HEK293 (cell line): ENCODE data around the gene TAOK3.

Experiments
- BCL11B ChIP-seq: fragments of 450-650 bp; formaldehyde crosslinking; IDR thresholded peaks from 2 replicates; pipeline ENCODE4 v1.5.1; 2016; ENCODE audit warnings: low read depth, missing biosample characterization, missing genetic modification characterization
- GLI4 ChIP-seq: fragments of 450-650 bp; formaldehyde crosslinking; IDR thresholded peaks from 2 replicates; pipeline ENCODE4 v1.5.1; 2016; ENCODE audit warnings: missing biosample characterization, missing genetic modification characterization
- HOXC10 ChIP-seq: sonication (generic); formaldehyde crosslinking; IDR thresholded peaks from 2 replicates; pipeline ENCODE4 v1.8.1; 2023; ENCODE audit warnings: mild to moderate bottlenecking, missing genetic modification reagents
- HOXD13 ChIP-seq: sonication (generic); formaldehyde crosslinking; IDR thresholded peaks from 2 replicates; pipeline ENCODE4 v1.8.0; 2022; ENCODE audit warnings: missing genetic modification reagents, borderline replicate concordance
- OSR2 ChIP-seq: fragments of 450-650 bp; formaldehyde crosslinking; IDR thresholded peaks from 2 replicates; pipeline ENCODE4 v1.5.1; 2016; ENCODE audit warnings: missing biosample characterization, missing genetic modification characterization
- YY2 ChIP-seq: fragments of 450-650 bp; formaldehyde crosslinking; IDR thresholded peaks from 2 replicates; pipeline ENCODE4 v1.5.1; 2016; ENCODE audit warnings: missing biosample characterization, missing genetic modification characterization
- ZBTB48 ChIP-seq: fragments of 450-650 bp; formaldehyde crosslinking; IDR thresholded peaks from 2 replicates; pipeline ENCODE4 v1.5.1; 2016; ENCODE audit warnings: missing biosample characterization, missing genetic modification characterization
- ZFP3 ChIP-seq: fragments of 450-650 bp; formaldehyde crosslinking; IDR thresholded peaks from 2 replicates; pipeline ENCODE4 v1.5.1; 2016; ENCODE audit warnings: low read depth, missing biosample characterization, missing genetic modification characterization
- ZNF114 ChIP-seq: fragments of 450-650 bp; formaldehyde crosslinking; IDR thresholded peaks from 2 replicates; pipeline ENCODE4 v1.5.0; 2017; ENCODE audit warnings: missing biosample characterization, missing genetic modification characterization
- ZNF132 ChIP-seq: fragments of 450-650 bp; formaldehyde crosslinking; IDR thresholded peaks from 2 replicates; pipeline ENCODE4 v1.5.1; 2017; ENCODE audit warnings: missing biosample characterization, missing genetic modification characterization, borderline replicate concordance
- ZNF138 ChIP-seq: fragments of 450-650 bp; formaldehyde crosslinking; IDR thresholded peaks from 2 replicates; pipeline ENCODE4 v1.5.1; 2016; ENCODE audit warnings: missing biosample characterization, missing genetic modification characterization, borderline replicate concordance
- ZNF292 ChIP-seq: fragments of 450-650 bp; formaldehyde crosslinking; IDR thresholded peaks from 2 replicates; pipeline ENCODE4 v1.5.1; 2016; ENCODE audit warnings: low read depth, missing biosample characterization, missing genetic modification characterization, borderline replicate concordance
- ZNF311 ChIP-seq: fragments of 450-650 bp; formaldehyde crosslinking; IDR thresholded peaks from 2 replicates; pipeline ENCODE4 v1.5.1; 2017; ENCODE audit warnings: missing biosample characterization, missing genetic modification characterization, borderline replicate concordance
- ZNF354C ChIP-seq: fragments of 450-650 bp; formaldehyde crosslinking; IDR thresholded peaks from 2 replicates; pipeline ENCODE4 v1.5.1; 2016; ENCODE audit warnings: missing biosample characterization, missing genetic modification characterization, low read depth, borderline replicate concordance
- ZNF391 ChIP-seq: fragments of 450-650 bp; formaldehyde crosslinking; IDR thresholded peaks from 2 replicates; pipeline ENCODE4 v1.5.1; 2016; ENCODE audit warnings: low read depth, missing biosample characterization, missing genetic modification characterization, borderline replicate concordance
- ZNF501 ChIP-seq: fragments of 450-650 bp; formaldehyde crosslinking; IDR thresholded peaks from 2 replicates; pipeline ENCODE4 v1.5.1; 2016; ENCODE audit warnings: missing biosample characterization, missing genetic modification characterization
- ZNF514 ChIP-seq: fragments of 450-650 bp; formaldehyde crosslinking; IDR thresholded peaks from 2 replicates; pipeline ENCODE4 v1.5.1; 2016; ENCODE audit warnings: missing biosample characterization, missing genetic modification characterization
- ZNF548 ChIP-seq: fragments of 450-650 bp; formaldehyde crosslinking; IDR thresholded peaks from 2 replicates; pipeline ENCODE4 v1.5.1; 2016; ENCODE audit warnings: missing biosample characterization, missing genetic modification characterization
- ZNF624 ChIP-seq: fragments of 450-650 bp; formaldehyde crosslinking; IDR thresholded peaks from 2 replicates; pipeline ENCODE4 v1.5.1; 2017; ENCODE audit warnings: missing biosample characterization, missing genetic modification characterization
- ZNF654 ChIP-seq: fragments of 450-650 bp; formaldehyde crosslinking; IDR thresholded peaks from 2 replicates; pipeline ENCODE4 v1.5.1; 2016; ENCODE audit warnings: low read depth, missing biosample characterization, missing genetic modification characterization
- ZNF677 ChIP-seq: fragments of 450-650 bp; IDR thresholded peaks from 2 replicates; pipeline ENCODE4 v1.5.0; 2018; ENCODE audit warnings: missing biosample characterization, mild to moderate bottlenecking, missing genetic modification characterization, moderate library complexity
- ZNF791 ChIP-seq: fragments of 450-650 bp; formaldehyde crosslinking; IDR thresholded peaks from 2 replicates; pipeline ENCODE4 v1.5.1; 2016; ENCODE audit warnings: missing biosample characterization, missing genetic modification characterization
- TF ChIP-seq, protein P1 (sequence below): fragments of 450-650 bp; formaldehyde crosslinking; IDR thresholded peaks from 2 replicates; pipeline ENCODE4; 2016; ENCODE audit warnings: missing biosample characterization, missing genetic modification characterization
- TF ChIP-seq, protein P2 (sequence below): fragments of 450-650 bp; formaldehyde crosslinking; IDR thresholded peaks from 2 replicates; pipeline ENCODE4 v1.5.1; 2016; ENCODE audit warnings: missing biosample characterization, missing genetic modification characterization, borderline replicate concordance
- TF ChIP-seq, protein P3 (sequence below): fragments of 450-650 bp; IDR thresholded peaks from 2 replicates; pipeline ENCODE4 v1.5.1; 2018; ENCODE audit warnings: missing biosample characterization, mild to moderate bottlenecking, missing genetic modification characterization
- TF ChIP-seq, protein P4 (sequence below): fragments of 450-650 bp; formaldehyde crosslinking; IDR thresholded peaks from 2 replicates; pipeline ENCODE4 v1.5.1; 2016; ENCODE audit warnings: missing biosample characterization, missing genetic modification characterization
- TF ChIP-seq, protein P5 (sequence below): fragments of 450-650 bp; formaldehyde crosslinking; IDR thresholded peaks from 2 replicates; pipeline ENCODE4 v1.5.1; 2016; ENCODE audit warnings: missing biosample characterization, missing genetic modification characterization
- TF ChIP-seq, protein P6 (sequence below): fragments of 450-650 bp; formaldehyde crosslinking; IDR thresholded peaks from 2 replicates; pipeline ENCODE4 v1.5.1; 2016; ENCODE audit warnings: missing biosample characterization, missing genetic modification characterization

The TAOK3 gene

DNA sequence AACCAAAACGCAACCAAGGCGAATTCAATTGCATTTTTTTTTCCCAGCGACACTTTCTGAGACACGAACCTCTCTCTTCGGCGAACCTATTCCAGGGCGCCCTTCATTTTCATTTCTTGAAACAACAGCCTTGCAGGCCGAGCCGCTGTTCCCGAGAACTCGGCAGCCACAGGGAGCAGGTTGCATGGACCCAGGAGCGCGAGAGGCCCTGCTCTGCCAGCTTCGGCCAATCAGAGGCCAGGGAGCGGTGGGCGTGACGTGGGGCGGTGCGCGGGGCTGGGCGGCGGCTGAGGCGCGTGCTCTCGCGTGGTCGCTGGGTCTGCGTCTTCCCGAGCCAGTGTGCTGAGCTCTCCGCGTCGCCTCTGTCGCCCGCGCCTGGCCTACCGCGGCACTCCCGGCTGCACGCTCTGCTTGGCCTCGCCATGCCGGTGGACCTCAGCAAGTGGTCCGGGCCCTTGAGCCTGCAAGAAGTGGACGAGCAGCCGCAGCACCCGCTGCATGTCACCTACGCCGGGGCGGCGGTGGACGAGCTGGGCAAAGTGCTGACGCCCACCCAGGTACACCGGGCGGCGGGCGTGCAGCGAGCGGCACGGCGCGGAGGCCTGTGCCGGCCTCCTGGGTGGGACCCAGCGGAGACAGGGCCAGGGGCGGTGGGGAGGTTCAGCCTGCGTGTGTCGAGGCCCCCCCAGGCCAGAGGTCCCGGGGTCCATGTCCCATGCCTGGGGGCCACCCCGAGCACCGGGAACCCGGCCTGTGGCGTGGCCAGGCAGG is 236.7 kb downstream of the TAOK3 start, which contains the start of gene PEBP1 (continued):
- no peak for TF ChIP-seq BCL11B
- TF ChIP-seq ZNF654 (tag by site-specific recombination): no peak
- TF ChIP-seq ZNF791 (tag by site-specific recombination): no peak
- no peak for TF ChIP-seq HOXD13
- TF ChIP-seq ZNF354C (tag by site-specific recombination): no peak
- TF ChIP-seq, protein P1, sequence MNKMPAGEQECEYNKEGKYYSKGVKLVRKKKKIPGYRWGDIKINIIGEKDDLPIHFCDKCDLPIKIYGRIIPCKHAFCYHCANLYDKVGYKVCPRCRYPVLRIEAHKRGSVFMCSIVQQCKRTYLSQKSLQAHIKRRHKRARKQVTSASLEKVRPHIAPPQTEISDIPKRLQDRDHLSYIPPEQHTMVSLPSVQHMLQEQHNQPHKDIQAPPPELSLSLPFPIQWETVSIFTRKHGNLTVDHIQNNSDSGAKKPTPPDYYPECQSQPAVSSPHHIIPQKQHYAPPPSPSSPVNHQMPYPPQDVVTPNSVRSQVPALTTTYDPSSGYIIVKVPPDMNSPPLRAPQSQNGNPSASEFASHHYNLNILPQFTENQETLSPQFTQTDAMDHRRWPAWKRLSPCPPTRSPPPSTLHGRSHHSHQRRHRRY: no peak
- TF ChIP-seq ZNF391 (tag by site-specific recombination): peak; percentile 73; the same call in 1 of the 2 replicates
- TF ChIP-seq, protein P2, sequence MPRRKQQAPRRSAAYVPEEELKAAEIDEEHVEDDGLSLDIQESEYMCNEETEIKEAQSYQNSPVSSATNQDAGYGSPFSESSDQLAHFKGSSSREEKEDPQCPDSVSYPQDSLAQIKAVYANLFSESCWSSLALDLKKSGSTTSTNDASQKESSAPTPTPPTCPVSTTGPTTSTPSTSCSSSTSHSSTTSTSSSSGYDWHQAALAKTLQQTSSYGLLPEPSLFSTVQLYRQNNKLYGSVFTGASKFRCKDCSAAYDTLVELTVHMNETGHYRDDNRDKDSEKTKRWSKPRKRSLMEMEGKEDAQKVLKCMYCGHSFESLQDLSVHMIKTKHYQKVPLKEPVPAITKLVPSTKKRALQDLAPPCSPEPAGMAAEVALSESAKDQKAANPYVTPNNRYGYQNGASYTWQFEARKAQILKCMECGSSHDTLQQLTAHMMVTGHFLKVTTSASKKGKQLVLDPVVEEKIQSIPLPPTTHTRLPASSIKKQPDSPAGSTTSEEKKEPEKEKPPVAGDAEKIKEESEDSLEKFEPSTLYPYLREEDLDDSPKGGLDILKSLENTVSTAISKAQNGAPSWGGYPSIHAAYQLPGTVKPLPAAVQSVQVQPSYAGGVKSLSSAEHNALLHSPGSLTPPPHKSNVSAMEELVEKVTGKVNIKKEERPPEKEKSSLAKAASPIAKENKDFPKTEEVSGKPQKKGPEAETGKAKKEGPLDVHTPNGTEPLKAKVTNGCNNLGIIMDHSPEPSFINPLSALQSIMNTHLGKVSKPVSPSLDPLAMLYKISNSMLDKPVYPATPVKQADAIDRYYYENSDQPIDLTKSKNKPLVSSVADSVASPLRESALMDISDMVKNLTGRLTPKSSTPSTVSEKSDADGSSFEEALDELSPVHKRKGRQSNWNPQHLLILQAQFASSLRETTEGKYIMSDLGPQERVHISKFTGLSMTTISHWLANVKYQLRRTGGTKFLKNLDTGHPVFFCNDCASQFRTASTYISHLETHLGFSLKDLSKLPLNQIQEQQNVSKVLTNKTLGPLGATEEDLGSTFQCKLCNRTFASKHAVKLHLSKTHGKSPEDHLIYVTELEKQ (tag by site-specific recombination): no peak
- no peak for TF ChIP-seq ZNF311 (tag by site-specific recombination)
- TF ChIP-seq, protein P3, sequence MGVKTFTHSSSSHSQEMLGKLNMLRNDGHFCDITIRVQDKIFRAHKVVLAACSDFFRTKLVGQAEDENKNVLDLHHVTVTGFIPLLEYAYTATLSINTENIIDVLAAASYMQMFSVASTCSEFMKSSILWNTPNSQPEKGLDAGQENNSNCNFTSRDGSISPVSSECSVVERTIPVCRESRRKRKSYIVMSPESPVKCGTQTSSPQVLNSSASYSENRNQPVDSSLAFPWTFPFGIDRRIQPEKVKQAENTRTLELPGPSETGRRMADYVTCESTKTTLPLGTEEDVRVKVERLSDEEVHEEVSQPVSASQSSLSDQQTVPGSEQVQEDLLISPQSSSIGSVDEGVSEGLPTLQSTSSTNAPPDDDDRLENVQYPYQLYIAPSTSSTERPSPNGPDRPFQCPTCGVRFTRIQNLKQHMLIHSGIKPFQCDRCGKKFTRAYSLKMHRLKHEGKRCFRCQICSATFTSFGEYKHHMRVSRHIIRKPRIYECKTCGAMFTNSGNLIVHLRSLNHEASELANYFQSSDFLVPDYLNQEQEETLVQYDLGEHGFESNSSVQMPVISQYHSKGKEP (tag by site-specific recombination): no peak
- TF ChIP-seq ZNF132 (tag by site-specific recombination): no peak
- TF ChIP-seq, protein P4, sequence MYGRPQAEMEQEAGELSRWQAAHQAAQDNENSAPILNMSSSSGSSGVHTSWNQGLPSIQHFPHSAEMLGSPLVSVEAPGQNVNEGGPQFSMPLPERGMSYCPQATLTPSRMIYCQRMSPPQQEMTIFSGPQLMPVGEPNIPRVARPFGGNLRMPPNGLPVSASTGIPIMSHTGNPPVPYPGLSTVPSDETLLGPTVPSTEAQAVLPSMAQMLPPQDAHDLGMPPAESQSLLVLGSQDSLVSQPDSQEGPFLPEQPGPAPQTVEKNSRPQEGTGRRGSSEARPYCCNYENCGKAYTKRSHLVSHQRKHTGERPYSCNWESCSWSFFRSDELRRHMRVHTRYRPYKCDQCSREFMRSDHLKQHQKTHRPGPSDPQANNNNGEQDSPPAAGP: peak; percentile 35; the same call in 1 of the 2 replicates
- TF ChIP-seq ZFP3 (tag by site-specific recombination): no peak
- TF ChIP-seq YY2 (tag by site-specific recombination): no peak
- peak; percentile 42; the same call in 1 of the 2 replicates for TF ChIP-seq GLI4
- TF ChIP-seq, protein P5, sequence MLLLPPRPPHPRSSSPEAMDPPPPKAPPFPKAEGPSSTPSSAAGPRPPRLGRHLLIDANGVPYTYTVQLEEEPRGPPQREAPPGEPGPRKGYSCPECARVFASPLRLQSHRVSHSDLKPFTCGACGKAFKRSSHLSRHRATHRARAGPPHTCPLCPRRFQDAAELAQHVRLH (tag by site-specific recombination): no peak
- no peak for TF ChIP-seq ZNF514 (tag by site-specific recombination)
- TF ChIP-seq, protein P6, sequence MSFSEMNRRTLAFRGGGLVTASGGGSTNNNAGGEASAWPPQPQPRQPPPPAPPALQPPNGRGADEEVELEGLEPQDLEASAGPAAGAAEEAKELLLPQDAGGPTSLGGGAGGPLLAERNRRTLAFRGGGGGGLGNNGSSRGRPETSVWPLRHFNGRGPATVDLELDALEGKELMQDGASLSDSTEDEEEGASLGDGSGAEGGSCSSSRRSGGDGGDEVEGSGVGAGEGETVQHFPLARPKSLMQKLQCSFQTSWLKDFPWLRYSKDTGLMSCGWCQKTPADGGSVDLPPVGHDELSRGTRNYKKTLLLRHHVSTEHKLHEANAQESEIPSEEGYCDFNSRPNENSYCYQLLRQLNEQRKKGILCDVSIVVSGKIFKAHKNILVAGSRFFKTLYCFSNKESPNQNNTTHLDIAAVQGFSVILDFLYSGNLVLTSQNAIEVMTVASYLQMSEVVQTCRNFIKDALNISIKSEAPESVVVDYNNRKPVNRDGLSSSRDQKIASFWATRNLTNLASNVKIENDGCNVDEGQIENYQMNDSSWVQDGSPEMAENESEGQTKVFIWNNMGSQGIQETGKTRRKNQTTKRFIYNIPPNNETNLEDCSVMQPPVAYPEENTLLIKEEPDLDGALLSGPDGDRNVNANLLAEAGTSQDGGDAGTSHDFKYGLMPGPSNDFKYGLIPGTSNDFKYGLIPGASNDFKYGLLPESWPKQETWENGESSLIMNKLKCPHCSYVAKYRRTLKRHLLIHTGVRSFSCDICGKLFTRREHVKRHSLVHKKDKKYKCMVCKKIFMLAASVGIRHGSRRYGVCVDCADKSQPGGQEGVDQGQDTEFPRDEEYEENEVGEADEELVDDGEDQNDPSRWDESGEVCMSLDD (tag by site-specific recombination): 0 out of 2 replicates have a peak, but pooled peaks have one; percentile 41
- TF ChIP-seq ZNF624 (tag by site-specific recombination): no peak
- TF ChIP-seq ZNF114 (tag by site-specific recombination): no peak
- no peak for TF ChIP-seq ZNF548 (tag by site-specific recombination)
- TF ChIP-seq ZNF292 (tag by site-specific recombination): no peak
- no peak for TF ChIP-seq HOXC10 (CRISPR knock-in tag)
- no peak for TF ChIP-seq ZNF138
- TF ChIP-seq ZBTB48 (tag by site-specific recombination): peak; percentile 55; the same call in 1 of the 2 replicates
- TF ChIP-seq ZNF677 (tag by site-specific recombination): no peak
- peak; percentile 96 for TF ChIP-seq ZNF501
- TF ChIP-seq OSR2 (tag by site-specific recombination): 0 out of 2 replicates have a peak, but pooled peaks have one; percentile 32
